ENCODE measurements around the gene CMPK2.
A peak's percentile ranks its signal among the peaks of the same experiment; 100 is the strongest.

Gene CMPK2

DNA sequence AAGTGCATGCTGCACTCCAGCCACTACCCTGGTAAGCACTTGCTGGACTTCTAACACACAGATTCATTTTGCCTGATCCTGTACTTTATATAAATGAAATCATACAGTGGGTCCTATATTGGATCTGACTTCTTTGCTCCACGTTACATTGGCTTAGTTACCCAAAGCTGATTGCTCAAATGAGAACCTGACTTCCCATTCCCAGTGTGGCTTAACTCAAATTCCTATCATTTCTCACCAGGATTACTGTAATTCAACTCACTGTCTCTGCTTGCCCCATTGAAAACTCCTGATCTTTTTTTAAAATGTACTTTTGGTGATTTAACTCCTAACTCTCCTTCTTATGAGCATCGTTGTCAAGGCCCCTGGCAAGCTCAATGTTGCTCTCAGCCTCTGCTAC lies 13.3 kb upstream of the CMPK2 start:
- TF ChIP-seq, protein P1, sequence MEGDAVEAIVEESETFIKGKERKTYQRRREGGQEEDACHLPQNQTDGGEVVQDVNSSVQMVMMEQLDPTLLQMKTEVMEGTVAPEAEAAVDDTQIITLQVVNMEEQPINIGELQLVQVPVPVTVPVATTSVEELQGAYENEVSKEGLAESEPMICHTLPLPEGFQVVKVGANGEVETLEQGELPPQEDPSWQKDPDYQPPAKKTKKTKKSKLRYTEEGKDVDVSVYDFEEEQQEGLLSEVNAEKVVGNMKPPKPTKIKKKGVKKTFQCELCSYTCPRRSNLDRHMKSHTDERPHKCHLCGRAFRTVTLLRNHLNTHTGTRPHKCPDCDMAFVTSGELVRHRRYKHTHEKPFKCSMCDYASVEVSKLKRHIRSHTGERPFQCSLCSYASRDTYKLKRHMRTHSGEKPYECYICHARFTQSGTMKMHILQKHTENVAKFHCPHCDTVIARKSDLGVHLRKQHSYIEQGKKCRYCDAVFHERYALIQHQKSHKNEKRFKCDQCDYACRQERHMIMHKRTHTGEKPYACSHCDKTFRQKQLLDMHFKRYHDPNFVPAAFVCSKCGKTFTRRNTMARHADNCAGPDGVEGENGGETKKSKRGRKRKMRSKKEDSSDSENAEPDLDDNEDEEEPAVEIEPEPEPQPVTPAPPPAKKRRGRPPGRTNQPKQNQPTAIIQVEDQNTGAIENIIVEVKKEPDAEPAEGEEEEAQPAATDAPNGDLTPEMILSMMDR (conservative IDR thresholded peaks at IDR 0.05; ENCODE audit: low read depth, low read length), result no peak
- peak; percentile 81 for DNase-seq (ENCODE audit: low read depth)
- H3K4me3 ChIP-seq (ENCODE audit: low read length), result no peak overlapping the region

DNA sequence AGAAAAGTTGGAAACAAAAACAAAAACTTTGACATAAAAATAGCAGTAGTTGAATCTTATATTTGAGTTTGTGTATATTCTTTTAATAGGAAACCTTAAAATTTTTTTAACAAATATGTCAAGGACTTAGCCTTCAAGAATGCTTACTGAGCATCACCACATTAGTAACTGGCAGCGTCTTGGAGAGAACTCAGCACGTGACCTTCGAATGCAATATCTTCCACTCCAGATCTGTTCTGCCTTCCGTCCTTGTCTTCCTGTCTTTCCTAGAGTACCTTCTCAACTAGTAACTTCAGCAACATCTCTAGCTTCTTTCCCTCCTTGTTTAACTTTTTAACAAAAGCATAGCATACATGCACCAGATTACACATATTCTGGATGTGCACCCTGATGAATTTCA lies 12.8 kb upstream of the CMPK2 start:
- TF ChIP-seq, protein P1 (conservative IDR thresholded peaks at IDR 0.05; ENCODE audit: low read depth, low read length), result no peak
- no peak overlapping the region for H3K4me3 ChIP-seq (ENCODE audit: low read length)
- DNase-seq (ENCODE audit: low read depth), result no peak

DNA sequence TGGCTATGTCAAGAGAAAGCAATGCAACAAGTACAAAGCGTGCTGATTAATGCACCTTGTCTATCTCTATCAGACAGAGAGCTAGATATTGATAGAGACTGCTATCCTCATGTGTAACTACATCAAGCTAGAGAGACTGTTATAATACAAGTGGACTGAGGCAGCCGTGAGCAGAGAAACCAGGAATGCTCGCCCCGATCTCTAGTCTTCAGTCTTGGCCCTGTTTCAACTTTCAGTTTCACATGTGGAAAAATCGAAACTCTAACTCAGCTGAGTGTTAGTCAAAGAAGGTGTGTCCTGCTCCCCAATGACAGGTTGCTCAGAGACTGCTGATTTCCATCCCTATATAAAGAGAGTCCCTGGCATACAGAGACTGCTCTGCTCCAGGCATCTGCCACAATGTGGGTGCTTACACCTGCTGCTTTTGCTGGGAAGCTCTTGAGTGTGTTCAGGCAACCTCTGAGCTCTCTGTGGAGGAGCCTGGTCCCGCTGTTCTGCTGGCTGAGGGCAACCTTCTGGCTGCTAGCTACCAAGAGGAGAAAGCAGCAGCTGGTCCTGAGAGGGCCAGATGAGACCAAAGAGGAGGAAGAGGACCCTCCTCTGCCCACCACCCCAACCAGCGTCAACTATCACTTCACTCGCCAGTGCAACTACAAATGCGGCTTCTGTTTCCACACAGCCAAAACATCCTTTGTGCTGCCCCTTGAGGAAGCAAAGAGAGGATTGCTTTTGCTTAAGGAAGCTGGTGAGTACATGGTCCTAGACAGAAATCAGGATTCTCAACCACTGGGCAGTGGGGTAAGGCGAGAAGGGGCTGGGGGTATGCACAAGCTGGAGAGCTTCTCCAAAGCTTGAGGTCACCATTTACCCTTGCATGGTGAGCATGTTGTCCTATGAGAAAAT lies 11.9 kb upstream of the CMPK2 start, which contains the start of gene RSAD2:
Gene RSAD2, plus strand, starts transcription at position 376 of the 903 bp plus-strand sequence. Its CDS starts 24 bp downstream, at position 400.
- H3K4me3 ChIP-seq (ENCODE audit: low read length), result peak within 1 kb of the TSS; percentile 45
- TF ChIP-seq, protein P1 (conservative IDR thresholded peaks at IDR 0.05; ENCODE audit: low read depth, low read length), result peak; percentile 20
- peak; percentile 39 for DNase-seq (ENCODE audit: low read depth)

GRCh38 chr2:6876309-6876708 lies 10.6 kb upstream of the CMPK2 start:
- TF ChIP-seq, protein P1 (conservative IDR thresholded peaks at IDR 0.05; ENCODE audit: low read depth, low read length), result no peak
- DNase-seq (ENCODE audit: low read depth), result no peak
- no peak overlapping the region for H3K4me3 ChIP-seq (ENCODE audit: low read length)

DNA sequence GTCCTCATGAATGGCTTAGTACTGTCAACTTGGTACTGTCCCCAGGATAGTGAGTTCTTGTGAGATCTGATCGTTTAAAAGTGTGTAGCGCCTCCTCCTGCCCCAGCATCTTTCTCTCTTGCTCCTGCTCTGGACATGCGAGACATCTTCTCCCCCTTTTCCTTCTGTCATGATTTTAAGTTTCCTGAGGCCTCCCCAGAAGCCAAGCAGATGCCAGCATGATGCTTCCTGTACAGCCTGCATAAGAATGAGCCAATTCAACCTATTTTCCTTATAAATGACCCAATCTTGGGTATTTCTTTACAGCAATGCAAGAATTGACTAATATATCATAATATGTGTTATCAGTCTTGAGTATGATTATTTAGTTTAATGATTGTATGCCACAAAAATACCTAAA lies 8.3 kb upstream of the CMPK2 start:
- no peak overlapping the region for H3K4me3 ChIP-seq (ENCODE audit: low read length)
- TF ChIP-seq, protein P1 (conservative IDR thresholded peaks at IDR 0.05; ENCODE audit: low read depth, low read length), result no peak
- no peak for DNase-seq (ENCODE audit: low read depth)

DNA sequence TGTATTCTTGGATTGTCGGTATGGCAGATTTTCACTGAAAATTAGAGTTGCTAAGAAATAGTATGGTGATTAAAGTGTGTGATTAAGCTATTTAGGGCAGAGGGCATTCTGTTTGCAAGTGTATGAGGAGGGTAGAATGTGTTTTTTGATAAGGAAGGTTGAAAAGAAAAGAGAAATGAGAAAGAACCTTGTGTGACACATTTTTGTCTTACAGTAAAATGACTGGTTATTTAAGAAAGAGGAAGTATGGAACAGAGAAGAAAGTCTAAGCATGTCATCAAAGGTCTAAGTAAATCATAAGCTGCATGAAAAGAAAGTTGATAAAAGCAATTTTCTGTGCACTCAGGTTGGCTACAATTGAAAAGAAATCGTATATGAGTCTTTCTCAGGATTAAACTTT lies 6.7 kb upstream of the CMPK2 start:
- TF ChIP-seq, protein P1 (conservative IDR thresholded peaks at IDR 0.05; ENCODE audit: low read depth, low read length), result no peak
- no peak for DNase-seq (ENCODE audit: low read depth)
- no peak overlapping the region for H3K4me3 ChIP-seq (ENCODE audit: low read length)

- no peak overlapping the region for H3K4me3 ChIP-seq (ENCODE audit: low read length)
- TF ChIP-seq, protein P1 (conservative IDR thresholded peaks at IDR 0.05; ENCODE audit: low read depth, low read length), result no peak
- DNase-seq (ENCODE audit: low read depth), result no peak
Observed at GRCh38 chr2:6866982-6867381, 1.3 kb upstream of the CMPK2 start.
